K562 (cell line): ENCODE data around the gene HNF1B. TPM values are rescaled to one million over a fixed set of nuclear protein-coding genes. Genes with fewer than 3 reads are reported as not detected.

Experiments
- BMI1 ChIP-seq: fragments of 150-350 bp; IDR thresholded peaks from 2 replicates; pipeline ENCODE4 v1.6.1; 2014; ENCODE audit warnings: low read length
- HOMEZ ChIP-seq: fragments of 250-450 bp; sonication (Bioruptor Pico); IDR thresholded peaks from 2 replicates; pipeline ENCODE4 v1.4.0; 2020; ENCODE audit warnings: mild to moderate bottlenecking, moderate library complexity
- MAZ ChIP-seq, 2 experiments: fragments of 450-650 bp in 1 of 2; sonication (generic) in 1 of 2; formaldehyde crosslinking; IDR thresholded peaks in 1 of 2; conservative IDR thresholded peaks in 1 of 2; 2 replicates each; pipeline versions ENCODE4 v1.4.0 to v1.5.0; 2020; ENCODE audit warnings: mild to moderate bottlenecking in 1 of 2, missing genetic modification reagents in 1 of 2
- NELFE ChIP-seq: IDR thresholded peaks from 2 replicates; pipeline ENCODE4 v1.6.1; 2011; ENCODE audit warnings: mild to moderate bottlenecking; ENCODE audit not compliant: insufficient read depth, insufficient read length
- PCBP1 ChIP-seq: fragments of 200-400 bp; formaldehyde crosslinking; IDR thresholded peaks from 2 replicates; pipeline ENCODE4 v1.6.1; 2018; ENCODE audit warnings: mild to moderate bottlenecking, low read depth, low read length; ENCODE audit not compliant: poor library complexity, severe bottlenecking
- PHF21A ChIP-seq: fragments of 450-650 bp; IDR thresholded peaks from 2 replicates; pipeline ENCODE4 v1.6.1; 2017; ENCODE audit warnings: low read depth, borderline replicate concordance
- PURB ChIP-seq: sonication (generic); formaldehyde crosslinking; IDR thresholded peaks from 2 replicates; pipeline ENCODE4 v1.9.0; 2021; ENCODE audit warnings: low read depth, mild to moderate bottlenecking, missing genetic modification reagents
- RBM39 ChIP-seq: fragments of 200-400 bp; formaldehyde crosslinking; optimal IDR thresholded peaks from 2 replicates; pipeline ENCODE3; 2018; ENCODE audit warnings: low read depth, low read length
- SRSF1 ChIP-seq: fragments of 200-400 bp; formaldehyde crosslinking; IDR thresholded peaks from 2 replicates; pipeline ENCODE4 v1.6.1; 2017; ENCODE audit warnings: mild to moderate bottlenecking, low read depth, low read length, moderate library complexity
- polyA plus RNA-seq, 8 experiments: library from polyadenylated mRNA; depleted of rRNA in 4 of 8; stranded (reverse) in 5 of 8; unstranded in 3 of 8; fragments of >200 nt; fragmentation: Nextera tagmentation in 2 of 8; fragmentation: Illumina TruSeq in 1 of 8; extraction: Ambion mirVana in 2 of 8; extraction: Trizol in 1 of 8; gene quantifications; 2 replicates each; pipeline versions ENCODE4 v1.2.1 to v1.2.3, GENCODE V29; 2011 to 2014; ENCODE audit warnings: inconsistent platforms in 1 of 8, missing spikeins in 1 of 8
- total RNA-seq, 7 experiments: library from RNA; depleted of rRNA in 6 of 7; stranded (reverse); fragments of >200 nt in 6 of 7; fragmentation: Illumina TruSeq in 2 of 7; extraction: Trizol in 2 of 7; gene quantifications; 2 replicates each; pipeline versions ENCODE4 v1.2.1 to v1.2.3, GENCODE V29; 2011 to 2021; ENCODE audit warnings: low replicate concordance in 1 of 7
- TF ChIP-seq, protein P1 (sequence below): fragments of 450-650 bp; formaldehyde crosslinking; IDR thresholded peaks from 2 replicates; pipeline ENCODE4 v1.4.0; 2020; ENCODE audit warnings: mild to moderate bottlenecking, moderate library complexity
- TF ChIP-seq, protein P2 (sequence below): fragments of 450-650 bp; formaldehyde crosslinking; IDR thresholded peaks from 2 replicates; pipeline ENCODE4 v1.4.0; 2022; ENCODE audit warnings: missing genetic modification characterization
- TF ChIP-seq, protein P3 (sequence below): fragments of 250-450 bp; sonication (Bioruptor Pico); IDR thresholded peaks from 2 replicates; pipeline ENCODE4 v1.5.0; 2021; ENCODE audit warnings: mild to moderate bottlenecking, borderline replicate concordance

Gene HNF1B
- total and polyA plus RNA-seq, 9 of the 15 experiments (the other 6 are each of a cell fraction or from before 2014, with no cell fraction given) = not detected

- TF ChIP-seq, protein P1, sequence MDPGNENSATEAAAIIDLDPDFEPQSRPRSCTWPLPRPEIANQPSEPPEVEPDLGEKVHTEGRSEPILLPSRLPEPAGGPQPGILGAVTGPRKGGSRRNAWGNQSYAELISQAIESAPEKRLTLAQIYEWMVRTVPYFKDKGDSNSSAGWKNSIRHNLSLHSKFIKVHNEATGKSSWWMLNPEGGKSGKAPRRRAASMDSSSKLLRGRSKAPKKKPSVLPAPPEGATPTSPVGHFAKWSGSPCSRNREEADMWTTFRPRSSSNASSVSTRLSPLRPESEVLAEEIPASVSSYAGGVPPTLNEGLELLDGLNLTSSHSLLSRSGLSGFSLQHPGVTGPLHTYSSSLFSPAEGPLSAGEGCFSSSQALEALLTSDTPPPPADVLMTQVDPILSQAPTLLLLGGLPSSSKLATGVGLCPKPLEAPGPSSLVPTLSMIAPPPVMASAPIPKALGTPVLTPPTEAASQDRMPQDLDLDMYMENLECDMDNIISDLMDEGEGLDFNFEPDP = no peak
- TF ChIP-seq BMI1 (no peak), RBM39 (no peak), SRSF1 (no peak), NELFE (no peak), PHF21A (no peak), PCBP1 (no peak), PURB (no peak), HOMEZ (CRISPR knock-in tag) (no peak), MAZ (CRISPR knock-in tag; conservative IDR thresholded peaks at IDR 0.05 in 1 of 2, IDR thresholded peaks at IDR 0.05 in 1 of 2) (no peak)
- TF ChIP-seq, protein P2, sequence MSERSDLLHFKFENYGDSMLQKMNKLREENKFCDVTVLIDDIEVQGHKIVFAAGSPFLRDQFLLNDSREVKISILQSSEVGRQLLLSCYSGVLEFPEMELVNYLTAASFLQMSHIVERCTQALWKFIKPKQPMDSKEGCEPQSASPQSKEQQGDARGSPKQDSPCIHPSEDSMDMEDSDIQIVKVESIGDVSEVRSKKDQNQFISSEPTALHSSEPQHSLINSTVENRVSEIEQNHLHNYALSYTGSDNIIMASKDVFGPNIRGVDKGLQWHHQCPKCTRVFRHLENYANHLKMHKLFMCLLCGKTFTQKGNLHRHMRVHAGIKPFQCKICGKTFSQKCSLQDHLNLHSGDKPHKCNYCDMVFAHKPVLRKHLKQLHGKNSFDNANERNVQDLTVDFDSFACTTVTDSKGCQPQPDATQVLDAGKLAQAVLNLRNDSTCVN = no peak
- TF ChIP-seq, protein P3, sequence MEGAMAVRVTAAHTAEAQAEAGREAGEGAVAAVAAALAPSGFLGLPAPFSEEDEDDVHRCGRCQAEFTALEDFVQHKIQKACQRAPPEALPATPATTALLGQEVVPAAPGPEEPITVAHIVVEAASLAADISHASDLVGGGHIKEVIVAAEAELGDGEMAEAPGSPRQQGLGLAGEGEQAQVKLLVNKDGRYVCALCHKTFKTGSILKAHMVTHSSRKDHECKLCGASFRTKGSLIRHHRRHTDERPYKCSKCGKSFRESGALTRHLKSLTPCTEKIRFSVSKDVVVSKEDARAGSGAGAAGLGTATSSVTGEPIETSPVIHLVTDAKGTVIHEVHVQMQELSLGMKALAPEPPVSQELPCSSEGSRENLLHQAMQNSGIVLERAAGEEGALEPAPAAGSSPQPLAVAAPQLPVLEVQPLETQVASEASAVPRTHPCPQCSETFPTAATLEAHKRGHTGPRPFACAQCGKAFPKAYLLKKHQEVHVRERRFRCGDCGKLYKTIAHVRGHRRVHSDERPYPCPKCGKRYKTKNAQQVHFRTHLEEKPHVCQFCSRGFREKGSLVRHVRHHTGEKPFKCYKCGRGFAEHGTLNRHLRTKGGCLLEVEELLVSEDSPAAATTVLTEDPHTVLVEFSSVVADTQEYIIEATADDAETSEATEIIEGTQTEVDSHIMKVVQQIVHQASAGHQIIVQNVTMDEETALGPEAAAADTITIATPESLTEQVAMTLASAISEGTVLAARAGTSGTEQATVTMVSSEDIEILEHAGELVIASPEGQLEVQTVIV (CRISPR knock-in tag) = no peak
These were observed 11.2 kb upstream of the HNF1B start (continued) for GRCh38 chr17:37756051-37756450.
